HG03045 (cell line): ENCODE results near the gene ROPN1.

Source experiments
- ATAC-seq: cut with Tn5 transposase; IDR thresholded peaks from one replicate; pipeline ENCODE4 v1.9.1; 2021; ENCODE audit warnings: mild to moderate bottlenecking, moderate library complexity; ENCODE audit not compliant: unreplicated experiment

The ROPN1 gene

GRCh38 chr3:123949641-123950040, 42.3 kb downstream of the ROPN1 start:
- ATAC-seq, result no peak

- ATAC-seq, result no peak
These were observed 43.5 kb downstream of the ROPN1 start for GRCh38 chr3:123948449-123948848.

GRCh38 chr3:123947482-123947881, 44.4 kb downstream of the ROPN1 start:
- ATAC-seq, result no peak

- ATAC-seq, result no peak
These were observed 50.4 kb downstream of the ROPN1 start for GRCh38 chr3:123941542-123941941.

GRCh38 chr3:123941121-123941520, 50.8 kb downstream of the ROPN1 start:
- ATAC-seq, result no peak

GRCh38 chr3:123939706-123940105, 52.2 kb downstream of the ROPN1 start:
- ATAC-seq, result no peak

GRCh38 chr3:123936400-123936799, 55.5 kb downstream of the ROPN1 start:
- ATAC-seq, result no peak

- no peak for ATAC-seq
These were observed 56.1 kb downstream of the ROPN1 start for GRCh38 chr3:123935830-123936229.

- no peak for ATAC-seq
These were observed 57.7 kb downstream of the ROPN1 start for GRCh38 chr3:123934250-123934649.

GRCh38 chr3:123930445-123930844, 61.5 kb downstream of the ROPN1 start:
- no peak for ATAC-seq

- no peak for ATAC-seq
These were observed 62.6 kb downstream of the ROPN1 start for GRCh38 chr3:123929325-123929724.

- no peak for ATAC-seq
These were observed 65.5 kb downstream of the ROPN1 start for GRCh38 chr3:123926396-123926795.

GRCh38 chr3:123920868-123921267, 71.1 kb downstream of the ROPN1 start:
- no peak for ATAC-seq

GRCh38 chr3:123920383-123920782, 71.5 kb downstream of the ROPN1 start:
- no peak for ATAC-seq

- ATAC-seq, result no peak
These were observed 72.6 kb downstream of the ROPN1 start for GRCh38 chr3:123919353-123919752.
